Muscle layer of duodenum (tissue), 2 donors: Measurements from ENCODE around the gene RABGAP1L.

Source experiments
- H3K27ac ChIP-seq: one replicate; pipeline ENCODE4 v1.7.0; 2013; ENCODE audit warnings: mild to moderate bottlenecking, low read length
- H3K27me3 ChIP-seq: one replicate; pipeline ENCODE4 v1.7.0; 2013; ENCODE audit warnings: low read depth, mild to moderate bottlenecking, control low read depth, low read length
- H3K36me3 ChIP-seq, 2 donors: one replicate each; pipeline ENCODE4 v1.7.0; 2013; ENCODE audit warnings: low read length in 2 of 2, control low read depth in 1 of 2, mild to moderate bottlenecking in 1 of 2; ENCODE audit not compliant: insufficient read depth in 2 of 2, control insufficient read depth in 1 of 2
- H3K4me1 ChIP-seq, 2 donors: one replicate each; pipeline ENCODE4 v1.7.0; 2013; ENCODE audit warnings: low read length in 2 of 2, mild to moderate bottlenecking in 2 of 2, control low read depth in 1 of 2, moderate library complexity in 1 of 2; ENCODE audit not compliant: insufficient read depth in 2 of 2, control insufficient read depth in 1 of 2
- H3K4me3 ChIP-seq, 2 donors: one replicate each; pipeline ENCODE4 v1.7.0; 2013; ENCODE audit warnings: low read length in 2 of 2, low read depth in 1 of 2, mild to moderate bottlenecking in 1 of 2
- H3K9me3 ChIP-seq, 2 donors: one replicate each; pipeline ENCODE4 v1.7.0; 2013; ENCODE audit warnings: low read length in 2 of 2, control low read depth in 1 of 2, mild to moderate bottlenecking in 1 of 2; ENCODE audit not compliant: control insufficient read depth in 1 of 2
- donor health status: healthy.

Gene RABGAP1L

DNA sequence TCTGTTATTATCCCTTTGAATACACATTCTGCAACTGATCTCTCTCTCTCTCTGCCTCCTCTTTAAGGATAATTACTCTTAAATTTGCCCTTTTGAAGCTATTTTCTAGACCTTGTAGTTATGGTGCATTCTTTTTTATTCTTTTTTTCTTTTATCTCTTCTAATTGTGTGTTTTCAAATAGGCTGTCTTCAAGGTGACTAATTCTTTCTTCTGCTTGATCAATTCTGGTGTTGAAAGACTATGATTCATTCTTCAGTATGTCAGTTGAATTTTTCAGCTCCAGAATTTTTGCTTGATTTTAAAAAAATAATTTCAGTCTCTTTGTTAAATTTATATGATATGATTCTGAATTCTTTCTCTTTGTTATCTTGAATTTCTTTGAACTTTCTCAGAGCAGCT is 192.8 kb downstream of the RABGAP1L start:
- no peak overlapping the region for H3K27ac ChIP-seq

GRCh38 chr1:174352883-174353608 is 193.7 kb downstream of the RABGAP1L start:
- H3K9me3 ChIP-seq = no peaks in the 10 kb centered on the region
- no peak overlapping the region for H3K4me3 ChIP-seq
- H3K27ac ChIP-seq = no peak overlapping the region
- H3K4me1 ChIP-seq = no peaks in the 10 kb centered on the region
- H3K27me3 ChIP-seq = no peaks in the 10 kb centered on the region
- no peaks in the 10 kb centered on the region for H3K36me3 ChIP-seq

More for the DNA sequence above, 192.8 kb downstream of the RABGAP1L start:
- H3K4me3 ChIP-seq = no peak overlapping the region
- no peaks in the 10 kb centered on the region for H3K4me1 ChIP-seq
- no peaks in the 10 kb centered on the region for H3K36me3 ChIP-seq
- H3K27me3 ChIP-seq = no peaks in the 10 kb centered on the region
- no peaks in the 10 kb centered on the region for H3K9me3 ChIP-seq

- H3K4me1 ChIP-seq = peaks cover 0 to 8% of the 10 kb centered on the region in 2 donors
Observed at GRCh38 chr1:174358344-174358743, 199.0 kb downstream of the RABGAP1L start.

GRCh38 chr1:174358786-174359453 is 199.6 kb downstream of the RABGAP1L start:
- no peaks in the 10 kb centered on the region for H3K9me3 ChIP-seq
- peaks cover 0 to 8% of the 10 kb centered on the region in 2 donors for H3K4me1 ChIP-seq
- H3K36me3 ChIP-seq = no peaks in the 10 kb centered on the region
- H3K27me3 ChIP-seq = no peaks in the 10 kb centered on the region
- no peak overlapping the region for H3K27ac ChIP-seq
- no peak overlapping the region for H3K4me3 ChIP-seq

More at GRCh38 chr1:174358344-174358743, 199.0 kb downstream of the RABGAP1L start:
- Histone ChIP-seq H3K27me3 (no peaks in the 10 kb centered on the region), H3K9me3 (no peaks in the 10 kb centered on the region), H3K36me3 (no peaks in the 10 kb centered on the region), H3K27ac (no peak overlapping the region), H3K4me3 (no peak overlapping the region)

DNA sequence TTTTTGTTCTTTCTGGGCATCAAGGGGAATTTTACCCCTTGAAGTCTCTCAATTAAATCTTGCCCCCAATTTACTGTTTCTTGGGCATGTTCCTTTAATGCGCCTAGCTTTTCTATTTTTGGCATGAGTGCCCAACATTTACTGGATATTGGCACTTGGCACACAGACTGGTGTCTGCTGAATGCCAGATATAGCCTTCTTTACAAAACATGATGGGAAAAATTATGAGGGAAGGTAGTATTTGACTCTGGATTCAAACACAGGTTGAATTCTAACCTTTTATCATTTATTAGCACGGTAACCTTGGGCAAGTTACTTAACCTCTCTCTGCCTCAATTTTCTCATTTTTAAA is 200.1 kb downstream of the RABGAP1L start:
- Histone ChIP-seq H3K4me1 (peaks cover 0 to 8% of the 10 kb centered on the region in 2 donors), H3K4me3 (no peak overlapping the region), H3K27ac (no peak overlapping the region), H3K27me3 (no peaks in the 10 kb centered on the region), H3K9me3 (no peaks in the 10 kb centered on the region), H3K36me3 (no peaks in the 10 kb centered on the region)

DNA sequence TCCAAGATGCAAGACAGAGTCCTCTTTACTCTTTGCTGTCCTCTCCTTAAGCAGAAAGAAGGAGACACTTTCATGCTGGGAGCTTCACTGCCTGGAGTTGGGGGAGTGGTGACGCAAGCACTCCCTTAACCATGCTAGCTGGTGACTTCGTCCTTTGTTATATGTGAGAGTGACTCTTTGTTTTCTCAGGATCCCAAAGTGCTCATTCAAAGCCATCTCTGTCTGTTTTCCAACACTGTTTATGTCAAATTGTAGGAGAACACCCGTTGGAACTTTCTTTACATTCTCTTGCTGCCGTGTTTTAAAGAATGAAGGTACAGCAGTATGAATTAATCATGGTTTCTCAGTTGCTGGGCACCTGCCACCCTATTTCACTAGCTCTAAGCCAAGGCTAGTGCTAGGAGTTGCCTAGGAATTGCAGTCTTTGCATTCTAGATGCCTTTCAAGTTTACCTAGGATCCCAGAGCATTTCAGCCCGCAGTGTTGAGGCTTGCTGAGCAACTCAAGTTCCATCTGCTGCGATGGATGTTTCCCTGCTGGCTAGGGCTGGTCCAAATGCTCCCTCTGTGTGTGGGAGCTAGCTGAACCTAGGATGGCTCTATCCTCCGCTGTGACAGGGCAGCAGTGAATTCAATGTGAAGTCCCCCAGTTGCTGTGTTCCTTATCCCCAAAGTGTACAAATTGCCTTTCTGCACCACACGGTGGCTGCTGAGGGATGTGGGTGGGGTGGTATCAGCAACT is 205.8 kb downstream of the RABGAP1L start:
- H3K27me3 ChIP-seq = no peaks in the 10 kb centered on the region
- no peak overlapping the region for H3K4me3 ChIP-seq
- H3K27ac ChIP-seq = no peak overlapping the region
- no peaks in the 10 kb centered on the region for H3K4me1 ChIP-seq
- no peaks in the 10 kb centered on the region for H3K9me3 ChIP-seq
- H3K36me3 ChIP-seq = no peaks in the 10 kb centered on the region

DNA sequence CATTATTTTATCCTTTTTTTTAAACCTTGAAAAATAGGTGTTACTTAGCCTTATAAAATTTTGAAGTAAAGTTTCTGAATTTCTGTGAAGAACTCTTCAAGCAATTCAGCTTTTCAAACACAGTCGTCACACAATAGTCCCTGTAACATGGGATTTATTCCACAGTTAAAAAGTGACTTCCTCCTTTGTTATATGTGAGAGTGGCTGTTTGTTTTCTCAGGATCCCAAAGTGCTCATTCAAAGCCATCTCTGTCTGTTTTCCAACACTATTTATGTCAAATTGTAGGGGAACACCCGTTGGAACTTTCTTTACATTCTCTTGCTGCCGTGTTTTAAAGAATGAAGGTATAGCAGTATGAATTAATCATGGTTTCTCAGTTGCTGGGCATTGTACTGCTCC is 207.6 kb downstream of the RABGAP1L start:
- Histone ChIP-seq H3K4me1 (no peaks in the 10 kb centered on the region), H3K9me3 (no peaks in the 10 kb centered on the region), H3K27me3 (no peaks in the 10 kb centered on the region), H3K36me3 (no peaks in the 10 kb centered on the region), H3K4me3 (no peak overlapping the region), H3K27ac (no peak overlapping the region)

- Histone ChIP-seq H3K27ac (no peak overlapping the region), H3K4me3 (no peak overlapping the region), H3K9me3 (no peaks in the 10 kb centered on the region), H3K4me1 (no peaks in the 10 kb centered on the region), H3K36me3 (no peaks in the 10 kb centered on the region), H3K27me3 (no peaks in the 10 kb centered on the region)
Observed at GRCh38 chr1:174367892-174368291, 208.6 kb downstream of the RABGAP1L start.

- no peak overlapping the region for H3K4me3 ChIP-seq
- H3K27ac ChIP-seq = no peak overlapping the region
- no peaks in the 10 kb centered on the region for H3K9me3 ChIP-seq
- H3K27me3 ChIP-seq = no peaks in the 10 kb centered on the region
- H3K36me3 ChIP-seq = no peaks in the 10 kb centered on the region
- H3K4me1 ChIP-seq = no peaks in the 10 kb centered on the region
Observed at GRCh38 chr1:174376030-174376429, 216.7 kb downstream of the RABGAP1L start.

GRCh38 chr1:174391716-174392115 is 232.4 kb downstream of the RABGAP1L start:
- H3K36me3 ChIP-seq = peaks cover 0 to 7% of the 10 kb centered on the region in 2 donors
- H3K9me3 ChIP-seq = peaks cover 0 to 5% of the 10 kb centered on the region in 2 donors
- no peak overlapping the region for H3K27ac ChIP-seq
- H3K27me3 ChIP-seq = no peaks in the 10 kb centered on the region
- H3K4me1 ChIP-seq = no peaks in the 10 kb centered on the region
- H3K4me3 ChIP-seq = no peak overlapping the region

- Histone ChIP-seq H3K9me3 (peaks cover 0 to 5% of the 10 kb centered on the region in 2 donors), H3K36me3 (peaks cover 4 to 7% of the 10 kb centered on the region in 2 donors), H3K27me3 (no peaks in the 10 kb centered on the region), H3K4me1 (no peaks in the 10 kb centered on the region), H3K4me3 (no peak overlapping the region), H3K27ac (no peak overlapping the region)
Observed at GRCh38 chr1:174393885-174394284, 234.6 kb downstream of the RABGAP1L start.
